Caco-2 (cell line): ENCODE results near the gene LSM8. TPM values are rescaled to one million over a fixed set of nuclear protein-coding genes. Genes with fewer than 3 reads are reported as not detected.

Experiments
- BruUV-seq: library from RNA; stranded (reverse); fragments of 400-500 nt; replicated peaks from 2 replicates; lab custom pipeline; 2021; lab: Mats Ljungman, UMichigan
- CTCF ChIA-PET: fragments of 300-600 bp; sonication (Branson Sonifier 250); formaldehyde crosslinking; loops from one replicate; lab custom pipeline; 2022; ENCODE audit warnings: antibody characterized with exemption; lab: Charles Lee
- POLR2A ChIA-PET: fragments of 300-600 bp; sonication (Branson Sonifier 250); formaldehyde crosslinking; loops from one replicate; lab custom pipeline; 2022; ENCODE audit warnings: antibody characterized with exemption; lab: Charles Lee
- DNase-seq, 2 experiments: peaks; one replicate each; pipeline versions ENCODE4 v3.0.0 to v3.0.0-alpha.2; 2020 to 2022
- H3K27me3 ChIP-seq: replicated peaks from 2 replicates; pipeline ENCODE4 v1.6.0; 2011; ENCODE audit warnings: low read length; ENCODE audit not compliant: control insufficient read depth, insufficient read depth
- H3K36me3 ChIP-seq: 2 replicates; pipeline ENCODE4 v1.5.1; 2011; ENCODE audit warnings: low read length; ENCODE audit not compliant: control insufficient read depth, insufficient read depth
- H3K4me1 ChIP-seq: fragments of 250-450 bp; sonication (Bioruptor Pico); 2 replicates; pipeline ENCODE4 v1.5.1; 2020; ENCODE audit warnings: mild to moderate bottlenecking
- H3K4me3 ChIP-seq: 2 replicates; pipeline ENCODE4 v1.5.1; 2011; ENCODE audit warnings: low read depth, mild to moderate bottlenecking, control low read depth, low read length
- H3K9me3 ChIP-seq: fragments of 250-450 bp; sonication (Bioruptor Pico); 2 replicates; pipeline ENCODE4 v1.5.1; 2020; ENCODE audit warnings: mild to moderate bottlenecking, moderate library complexity
- H3K27ac Mint-ChIP-seq: one replicate; pipeline ENCODE4 v1.8.0; 2022; ENCODE audit warnings: mixed read lengths; ENCODE audit not compliant: unreplicated experiment
- H3K27me3 Mint-ChIP-seq: one replicate; pipeline ENCODE4 v1.8.0; 2022; ENCODE audit warnings: mixed read lengths; ENCODE audit not compliant: insufficient read depth, unreplicated experiment
- H3K36me3 Mint-ChIP-seq: one replicate; pipeline ENCODE4 v1.8.0; 2022; ENCODE audit warnings: mild to moderate bottlenecking, mixed read lengths; ENCODE audit not compliant: insufficient read depth, unreplicated experiment
- H3K4me1 Mint-ChIP-seq: one replicate; pipeline ENCODE4 v1.8.0; 2022; ENCODE audit warnings: low read depth, mixed read lengths; ENCODE audit not compliant: unreplicated experiment
- H3K4me3 Mint-ChIP-seq: one replicate; pipeline ENCODE4 v1.8.0; 2022; ENCODE audit warnings: mild to moderate bottlenecking, moderate library complexity, mixed read lengths; ENCODE audit not compliant: unreplicated experiment
- H3K9me3 Mint-ChIP-seq: one replicate; pipeline ENCODE4 v1.8.0; 2022; ENCODE audit warnings: mixed read lengths; ENCODE audit not compliant: unreplicated experiment
- intact Hi-C: fragments of 100-400 bp; cut with micrococcal nuclease; formaldehyde crosslinking; loops from one replicate; pipeline ENCODE4 v1.10.0; 2022; ENCODE audit not compliant: unreplicated experiment
- total RNA-seq: library from RNA; stranded (reverse); gene quantifications from 2 replicates; pipeline ENCODE4 v1.2.3, GENCODE V29; 2022
- TF ChIP-seq, protein P1 (sequence below), 2 experiments: fragments of 200-600 bp in 1 of 2; IDR thresholded peaks; 1 replicate in 1 of 2; 2 replicates in 1 of 2; pipeline versions ENCODE4 v1.5.1 to v1.8.0; 2011 to 2022; ENCODE audit warnings: antibody characterized with exemption in 1 of 2, control low read depth in 1 of 2, inconsistent platforms in 1 of 2, low read depth in 1 of 2, low read length in 1 of 2, mild to moderate bottlenecking in 1 of 2, moderate library complexity in 1 of 2; ENCODE audit not compliant: insufficient read depth in 1 of 2, severe bottlenecking in 1 of 2, unreplicated experiment in 1 of 2

The LSM8 gene
- total RNA-seq, 1 experiment from 2014 or later: 50.4 TPM

DNA sequence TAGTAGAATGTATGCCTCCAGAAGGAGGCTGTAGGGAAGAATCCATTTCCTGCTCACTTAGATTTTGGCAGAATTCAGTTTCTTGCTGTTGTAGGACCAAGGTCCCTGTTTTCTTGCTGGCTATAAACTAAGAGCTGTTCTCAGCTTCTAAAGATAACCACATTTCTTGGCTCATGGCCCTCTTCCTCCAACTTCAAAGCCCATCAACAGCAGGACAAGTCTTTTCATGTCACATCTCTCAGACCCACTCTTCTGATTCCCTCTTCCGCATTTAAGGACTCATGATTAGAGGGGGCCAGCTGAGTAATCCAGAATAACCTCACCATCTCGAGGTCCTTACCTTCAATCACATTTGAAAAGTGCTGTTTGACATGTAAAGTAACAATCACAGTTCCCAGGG lies 8.2 kb upstream of the LSM8 start:
- H3K4me1 ChIP-seq: no peaks in the 10 kb centered on the region
- ChIA-PET POLR2A (no interaction called here), CTCF (no interaction called here)
- H3K4me3 ChIP-seq: no peak overlapping the region
- Mint-ChIP-seq H3K27me3 (peaks cover 8% of the 10 kb centered on the region), H3K36me3 (no peaks in the 10 kb centered on the region), H3K9me3 (no peaks in the 10 kb centered on the region), H3K27ac (no peak overlapping the region), H3K4me1 (no peaks in the 10 kb centered on the region), H3K4me3 (no peak overlapping the region)
- TF ChIP-seq, protein P1, sequence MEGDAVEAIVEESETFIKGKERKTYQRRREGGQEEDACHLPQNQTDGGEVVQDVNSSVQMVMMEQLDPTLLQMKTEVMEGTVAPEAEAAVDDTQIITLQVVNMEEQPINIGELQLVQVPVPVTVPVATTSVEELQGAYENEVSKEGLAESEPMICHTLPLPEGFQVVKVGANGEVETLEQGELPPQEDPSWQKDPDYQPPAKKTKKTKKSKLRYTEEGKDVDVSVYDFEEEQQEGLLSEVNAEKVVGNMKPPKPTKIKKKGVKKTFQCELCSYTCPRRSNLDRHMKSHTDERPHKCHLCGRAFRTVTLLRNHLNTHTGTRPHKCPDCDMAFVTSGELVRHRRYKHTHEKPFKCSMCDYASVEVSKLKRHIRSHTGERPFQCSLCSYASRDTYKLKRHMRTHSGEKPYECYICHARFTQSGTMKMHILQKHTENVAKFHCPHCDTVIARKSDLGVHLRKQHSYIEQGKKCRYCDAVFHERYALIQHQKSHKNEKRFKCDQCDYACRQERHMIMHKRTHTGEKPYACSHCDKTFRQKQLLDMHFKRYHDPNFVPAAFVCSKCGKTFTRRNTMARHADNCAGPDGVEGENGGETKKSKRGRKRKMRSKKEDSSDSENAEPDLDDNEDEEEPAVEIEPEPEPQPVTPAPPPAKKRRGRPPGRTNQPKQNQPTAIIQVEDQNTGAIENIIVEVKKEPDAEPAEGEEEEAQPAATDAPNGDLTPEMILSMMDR (IDR thresholded peaks at IDR 0.05; ENCODE audit: insufficient read depth in 1 of 2, low read depth in 1 of 2, low read length in 1 of 2, severe bottlenecking in 1 of 2, unreplicated experiment in 1 of 2): no peak
- no TSS peak for BruUV-seq
- H3K36me3 ChIP-seq: no peaks in the 10 kb centered on the region
- no peaks in the 10 kb centered on the region for H3K27me3 ChIP-seq
- intact Hi-C loops: no loop called here
- no peak for DNase-seq
- no peaks in the 10 kb centered on the region for H3K9me3 ChIP-seq

GRCh38 chr7:118179191-118179590 lies 4.8 kb upstream of the LSM8 start:
- no peaks in the 10 kb centered on the region for H3K36me3 ChIP-seq
- TF ChIP-seq, protein P1 (IDR thresholded peaks at IDR 0.05; ENCODE audit: insufficient read depth in 1 of 2, low read depth in 1 of 2, low read length in 1 of 2, severe bottlenecking in 1 of 2, unreplicated experiment in 1 of 2): no peak
- peaks cover 8% of the 10 kb centered on the region for H3K36me3 Mint-ChIP-seq
- H3K4me3 ChIP-seq: no peak overlapping the region
- no peaks in the 10 kb centered on the region for H3K9me3 ChIP-seq
- no TSS peak for BruUV-seq
- H3K27ac Mint-ChIP-seq: no peak overlapping the region
- H3K4me3 Mint-ChIP-seq: no peak overlapping the region
- H3K4me1 ChIP-seq: peaks cover 8% of the 10 kb centered on the region; the same call in 1 of the 2 replicates
- DNase-seq: no peak
- ChIA-PET CTCF (no interaction called here), POLR2A (no interaction called here)
- H3K9me3 Mint-ChIP-seq: no peaks in the 10 kb centered on the region
- intact Hi-C loops: no loop called here
- H3K4me1 Mint-ChIP-seq: no peaks in the 10 kb centered on the region
- H3K27me3 ChIP-seq: no peaks in the 10 kb centered on the region
- peaks cover 6% of the 10 kb centered on the region for H3K27me3 Mint-ChIP-seq

- peaks cover 27% of the 10 kb centered on the region for H3K36me3 Mint-ChIP-seq
- Histone ChIP-seq H3K9me3 (no peaks in the 10 kb centered on the region), H3K36me3 (no peaks in the 10 kb centered on the region), H3K4me1 (peaks cover 8% of the 10 kb centered on the region; the same call in 1 of the 2 replicates), H3K27me3 (no peaks in the 10 kb centered on the region), H3K4me3 (peak overlapping the region; percentile 75)
- H3K27me3 Mint-ChIP-seq: no peaks in the 10 kb centered on the region
- intact Hi-C loops: loop anchor here (10.0 kb wide), 1 partner anchor 788 kb away; no protein-coding TSS in a partner anchor
- ChIA-PET POLR2A (no interaction called here), CTCF (interaction anchor here (0.6 kb wide), 1 partner anchor 312 kb away, joined by 3 read pairs; no protein-coding TSS in a partner anchor)
- no peak for DNase-seq
- no peaks in the 10 kb centered on the region for H3K9me3 Mint-ChIP-seq
- no TSS peak for BruUV-seq
- peaks cover 12% of the 10 kb centered on the region for H3K4me1 Mint-ChIP-seq
- TF ChIP-seq, protein P1 (IDR thresholded peaks at IDR 0.05; ENCODE audit: insufficient read depth in 1 of 2, low read depth in 1 of 2, low read length in 1 of 2, severe bottlenecking in 1 of 2, unreplicated experiment in 1 of 2): no peak
- peak overlapping the region; percentile 89 for H3K4me3 Mint-ChIP-seq
- H3K27ac Mint-ChIP-seq: peak overlapping the region; percentile 98
These were observed 1.2 kb upstream of the LSM8 start for GRCh38 chr7:118182593-118183427.
